T-helper 2 cell treated with Interferon-gamma antibody and Interleukin-4, amounts not matched to agents 5 μg/mL and 100 μg/mL, for 36 hours (primary cell): ENCODE measurements around the gene SYPL2.

Experiments
- DNase-seq: peaks from one replicate; pipeline ENCODE4 v3.0.0; 2021; ENCODE audit warnings: low spot score
- H3K27ac Mint-ChIP-seq: one replicate; pipeline ENCODE4 v1.8.0; 2021; ENCODE audit warnings: mild to moderate bottlenecking, mixed read lengths
- H3K27me3 Mint-ChIP-seq: one replicate; pipeline ENCODE4 v1.8.0; 2021; ENCODE audit warnings: low read depth, mixed read lengths
- H3K36me3 Mint-ChIP-seq: one replicate; pipeline ENCODE4 v1.8.0; 2021; ENCODE audit warnings: low read depth, mixed read lengths
- H3K4me1 Mint-ChIP-seq: one replicate; pipeline ENCODE4 v1.8.0; 2021; ENCODE audit warnings: low read depth, mixed read lengths
- H3K4me3 Mint-ChIP-seq: one replicate; pipeline ENCODE4 v1.8.0; 2022; ENCODE audit warnings: mild to moderate bottlenecking, moderate library complexity, mixed read lengths
- H3K9me3 Mint-ChIP-seq: one replicate; pipeline ENCODE4 v1.8.0; 2021; ENCODE audit warnings: mixed read lengths

Gene SYPL2

DNA sequence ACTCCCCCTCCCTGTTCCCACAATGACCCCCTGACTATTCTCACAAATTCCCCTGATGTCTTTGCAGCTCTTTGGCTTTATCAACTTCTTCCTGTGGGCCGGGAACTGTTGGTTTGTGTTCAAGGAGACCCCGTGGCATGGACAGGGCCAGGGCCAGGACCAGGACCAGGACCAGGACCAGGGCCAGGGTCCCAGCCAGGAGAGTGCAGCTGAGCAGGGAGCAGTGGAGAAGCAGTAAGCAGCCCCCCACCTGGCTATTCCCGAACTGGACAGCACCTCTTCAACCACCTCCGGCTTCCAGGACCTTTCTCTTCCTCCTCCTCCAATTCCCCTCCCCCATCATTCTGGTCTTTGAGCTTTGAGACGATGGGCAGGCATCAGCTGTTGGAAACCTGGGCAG is 13.0 kb downstream of the SYPL2 start:
- peaks cover 43% of the 10 kb centered on the region for H3K27me3 Mint-ChIP-seq
- DNase-seq: no peak
- peaks cover 16% of the 10 kb centered on the region for H3K4me1 Mint-ChIP-seq
- H3K4me3 Mint-ChIP-seq: no peak overlapping the region
- H3K27ac Mint-ChIP-seq: no peak overlapping the region
- no peaks in the 10 kb centered on the region for H3K9me3 Mint-ChIP-seq
- no peaks in the 10 kb centered on the region for H3K36me3 Mint-ChIP-seq

DNA sequence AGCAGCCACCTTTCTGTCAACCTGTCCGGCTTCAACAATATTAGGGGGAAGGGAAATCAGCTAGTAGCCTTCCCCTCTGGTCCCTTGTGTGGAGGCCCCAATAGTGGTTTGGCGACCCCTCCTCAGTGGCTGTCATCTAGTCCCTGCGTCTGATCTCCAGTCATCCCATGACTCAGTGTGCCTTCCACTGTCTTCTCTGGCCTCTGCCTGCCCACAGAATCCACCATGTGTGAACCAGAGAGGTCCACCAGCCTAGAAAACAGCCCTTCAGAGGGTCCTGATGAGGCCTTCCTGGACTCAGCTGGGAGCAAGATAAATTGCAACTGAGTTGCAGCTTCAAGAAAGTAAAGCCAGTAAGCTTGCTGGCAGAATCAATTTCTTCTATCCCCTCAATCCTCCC is 13.6 kb downstream of the SYPL2 start:
- DNase-seq: no peak
- H3K4me1 Mint-ChIP-seq: peaks cover 22% of the 10 kb centered on the region

DNA sequence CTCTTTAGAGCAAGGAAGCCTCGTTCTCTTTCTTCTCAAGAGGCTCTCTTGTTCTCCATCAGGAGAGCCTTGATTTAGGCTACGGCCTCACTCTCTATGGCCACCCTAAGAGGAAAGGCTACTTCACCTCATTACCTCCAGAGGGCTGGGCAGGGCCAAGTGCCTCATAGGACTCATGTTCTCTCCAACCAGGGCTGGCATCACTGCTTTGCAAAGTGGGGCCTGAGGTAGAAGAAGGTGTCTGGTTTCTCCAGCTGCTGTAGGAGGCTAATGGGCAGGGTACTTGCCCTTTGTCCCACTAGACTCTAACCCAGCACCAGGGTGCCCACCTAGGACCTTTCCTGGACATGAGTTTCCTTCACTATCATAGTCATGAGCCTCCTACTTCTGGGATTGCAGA is 15.3 kb downstream of the SYPL2 start:
- DNase-seq: no peak
- Mint-ChIP-seq H3K36me3 (no peaks in the 10 kb centered on the region), H3K27ac (no peak overlapping the region), H3K4me3 (no peak overlapping the region), H3K9me3 (no peaks in the 10 kb centered on the region), H3K4me1 (peaks cover 32% of the 10 kb centered on the region), H3K27me3 (peaks cover 36% of the 10 kb centered on the region)

More for the DNA sequence above, 13.6 kb downstream of the SYPL2 start:
- Mint-ChIP-seq H3K9me3 (no peaks in the 10 kb centered on the region), H3K27me3 (peaks cover 43% of the 10 kb centered on the region), H3K4me3 (no peak overlapping the region), H3K27ac (no peak overlapping the region), H3K36me3 (no peaks in the 10 kb centered on the region)

DNA sequence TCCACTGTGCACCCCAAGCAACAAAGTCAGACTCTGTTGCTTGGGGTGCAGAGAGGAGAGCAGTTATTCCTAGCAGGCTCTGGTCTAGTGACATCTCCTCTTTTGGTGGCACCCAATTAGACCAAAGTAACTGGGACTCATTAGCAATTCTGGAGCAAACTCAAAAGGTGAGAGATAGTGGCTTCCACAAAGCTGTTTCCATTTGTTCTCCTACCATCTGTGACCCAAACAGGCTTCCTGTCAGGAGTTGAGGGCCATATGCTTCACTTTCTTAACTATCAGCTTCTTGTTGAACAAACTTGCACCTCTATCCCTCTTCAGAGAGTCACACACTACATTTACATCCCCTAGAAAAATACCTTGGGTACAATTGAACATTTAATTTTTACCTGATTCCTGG is 15.9 kb downstream of the SYPL2 start:
- DNase-seq: no peak
- no peaks in the 10 kb centered on the region for H3K9me3 Mint-ChIP-seq
- peaks cover 36% of the 10 kb centered on the region for H3K27me3 Mint-ChIP-seq
- H3K4me3 Mint-ChIP-seq: peak overlapping the region; percentile 4
- H3K36me3 Mint-ChIP-seq: no peaks in the 10 kb centered on the region
- peaks cover 32% of the 10 kb centered on the region for H3K4me1 Mint-ChIP-seq
- H3K27ac Mint-ChIP-seq: no peak overlapping the region

DNA sequence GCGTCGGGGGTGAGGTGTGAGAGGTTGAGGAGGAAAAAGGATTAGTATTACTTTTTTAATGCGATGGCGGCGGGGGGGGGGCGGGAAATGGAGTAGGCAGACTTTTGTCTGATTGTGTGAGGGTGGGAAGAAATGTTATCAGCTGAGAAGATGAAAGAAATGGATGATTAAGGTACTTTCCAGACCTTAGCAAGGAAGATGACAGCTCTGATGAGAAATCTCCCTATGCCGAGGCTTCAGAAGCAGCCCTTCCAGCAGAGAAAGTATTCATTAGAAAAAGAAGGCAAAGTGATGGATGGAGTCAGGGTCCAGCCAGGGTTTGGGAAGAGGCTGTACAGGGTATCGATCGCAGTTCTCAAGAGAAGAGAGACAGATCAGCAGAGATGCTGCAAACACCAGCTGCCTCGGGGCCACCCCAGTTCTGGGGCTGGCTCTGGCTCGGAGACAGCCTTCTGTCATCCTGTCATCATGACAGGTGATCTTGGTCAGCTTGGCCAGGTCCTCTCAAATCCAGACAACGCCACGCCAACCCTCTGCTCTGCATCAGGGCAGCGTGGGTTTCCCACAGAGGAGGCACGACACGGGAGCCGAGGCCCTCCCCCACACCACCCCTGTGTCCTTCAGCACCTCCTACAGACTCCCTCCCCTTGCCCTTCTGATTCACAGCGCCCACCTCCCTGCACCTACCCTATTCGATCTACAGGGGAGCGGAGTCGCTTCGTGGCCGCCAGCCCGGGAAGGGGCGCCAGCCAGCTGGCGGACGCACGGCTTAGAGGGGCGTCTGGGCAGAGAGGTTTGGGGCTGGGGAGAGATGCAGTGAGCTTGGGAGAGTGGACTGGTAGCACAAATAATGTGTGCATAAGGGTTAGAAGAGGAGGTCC is 16.7 kb downstream of the SYPL2 start:
- H3K27ac Mint-ChIP-seq: peak overlapping the region; percentile 64
- peaks cover 3% of the 10 kb centered on the region for H3K36me3 Mint-ChIP-seq
- H3K27me3 Mint-ChIP-seq: peaks cover 36% of the 10 kb centered on the region
- H3K4me1 Mint-ChIP-seq: peaks cover 32% of the 10 kb centered on the region
- peak overlapping the region; percentile 91 for H3K4me3 Mint-ChIP-seq
- H3K9me3 Mint-ChIP-seq: no peaks in the 10 kb centered on the region
- DNase-seq: peak; percentile 33

DNA sequence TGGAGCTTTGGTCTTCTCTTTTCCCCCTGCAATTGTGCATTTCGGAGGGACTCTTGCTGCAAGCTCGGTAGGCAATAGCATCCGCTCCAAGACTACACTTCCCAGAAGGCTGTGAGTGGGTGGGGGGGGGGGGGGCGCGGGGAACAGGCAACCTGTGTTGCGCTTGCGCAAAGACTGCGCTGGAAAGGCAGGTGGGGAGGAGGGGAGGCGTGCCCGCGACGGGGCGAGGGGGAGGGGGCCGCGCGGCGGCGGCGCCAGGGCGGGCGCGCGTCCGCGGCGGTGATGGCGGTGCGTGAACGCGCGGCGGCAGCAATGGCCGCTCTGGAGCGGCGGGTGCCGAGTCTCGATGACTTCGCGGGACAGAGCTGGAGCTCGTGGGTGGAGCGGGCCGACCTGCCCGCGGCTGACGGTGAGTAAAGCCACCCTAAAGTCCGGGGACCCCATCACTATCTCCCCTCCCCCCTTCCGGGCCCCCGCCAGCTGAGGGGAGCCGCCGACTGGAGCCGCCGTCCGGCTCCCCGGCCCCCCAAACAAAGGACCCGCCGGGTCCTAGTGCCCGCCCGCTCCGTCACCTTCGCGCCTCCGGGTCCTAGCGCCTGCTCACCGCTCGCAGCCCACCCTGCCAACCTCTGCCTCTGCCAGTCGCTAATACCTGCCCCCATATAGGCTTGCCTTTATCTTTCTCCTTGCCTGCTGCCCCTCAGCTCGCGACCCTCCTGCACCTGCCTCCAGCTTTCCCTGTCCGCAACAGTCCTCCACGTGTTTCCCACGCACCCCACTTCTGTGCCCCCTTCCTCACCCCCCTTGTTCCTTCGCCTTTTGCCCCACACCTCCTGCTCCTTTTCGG is 17.5 kb downstream of the SYPL2 start, which contains the start of gene ATXN7L2:
Gene ATXN7L2, plus strand, starts transcription at position 234 of the 847 bp plus-strand sequence. Its CDS starts 49 bp downstream, at position 283.
- Mint-ChIP-seq H3K4me1 (peaks cover 31% of the 10 kb centered on the region), H3K36me3 (peaks cover 5% of the 10 kb centered on the region), H3K27me3 (peaks cover 33% of the 10 kb centered on the region), H3K27ac (peak within 1 kb of the TSS; percentile 87), H3K4me3 (peak within 1 kb of the TSS; percentile 97), H3K9me3 (no peaks in the 10 kb centered on the region)
- DNase-seq: peak; percentile 83

DNA sequence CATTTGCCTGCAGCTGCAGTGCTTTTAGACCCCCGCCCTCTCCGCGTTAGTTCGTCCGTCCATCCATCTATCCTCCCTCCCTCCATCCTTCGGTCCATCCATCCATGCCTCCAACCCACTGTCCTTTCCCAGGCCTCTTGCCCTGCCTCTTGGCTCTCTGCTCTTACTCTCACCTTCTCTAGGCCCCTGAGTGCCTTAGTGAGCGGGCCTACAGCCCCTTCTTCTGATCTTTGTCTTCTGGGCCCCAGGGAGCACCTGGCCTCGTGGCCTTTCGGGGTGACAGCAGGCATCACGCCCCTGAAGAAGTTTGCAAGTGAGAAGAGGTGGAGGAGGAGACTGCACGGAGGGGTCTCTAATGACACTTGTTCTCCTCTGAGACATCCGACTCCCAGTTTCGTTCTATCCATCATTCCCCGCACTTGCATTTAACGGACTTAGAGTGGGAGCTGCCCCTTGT is 18.2 kb downstream of the SYPL2 start:
- Mint-ChIP-seq H3K4me1 (peaks cover 29% of the 10 kb centered on the region), H3K27ac (peak overlapping the region; percentile 87), H3K9me3 (no peaks in the 10 kb centered on the region)

DNA sequence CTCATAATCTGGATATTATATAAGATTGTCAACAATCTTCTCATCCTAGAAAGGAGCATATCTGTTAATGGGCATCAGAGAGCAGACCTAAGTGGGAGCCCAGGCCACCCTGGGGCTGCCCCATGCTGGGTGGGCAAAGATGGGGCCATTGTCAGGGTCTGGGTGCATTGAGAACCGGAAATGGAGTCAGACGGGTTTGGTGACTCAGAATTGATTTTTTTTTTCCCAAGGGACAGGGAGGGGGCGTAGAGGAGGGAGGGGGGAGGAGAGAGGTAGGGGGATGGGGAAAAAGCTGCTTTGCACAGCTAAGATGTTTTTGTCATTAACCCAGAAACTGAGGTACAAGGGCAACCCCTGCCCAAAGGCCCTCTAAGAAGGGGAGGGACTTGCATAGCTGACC is 18.7 kb downstream of the SYPL2 start:
- peaks cover 29% of the 10 kb centered on the region for H3K4me1 Mint-ChIP-seq
- H3K27ac Mint-ChIP-seq: peak overlapping the region; percentile 87
- peaks cover 5% of the 10 kb centered on the region for H3K36me3 Mint-ChIP-seq
- DNase-seq: no peak
- H3K27me3 Mint-ChIP-seq: peaks cover 24% of the 10 kb centered on the region
- peak overlapping the region; percentile 97 for H3K4me3 Mint-ChIP-seq
- H3K9me3 Mint-ChIP-seq: no peaks in the 10 kb centered on the region

More for the DNA sequence above, 18.2 kb downstream of the SYPL2 start:
- H3K4me3 Mint-ChIP-seq: peak overlapping the region; percentile 97
- DNase-seq: no peak
- H3K36me3 Mint-ChIP-seq: peaks cover 5% of the 10 kb centered on the region
- H3K27me3 Mint-ChIP-seq: peaks cover 28% of the 10 kb centered on the region

DNA sequence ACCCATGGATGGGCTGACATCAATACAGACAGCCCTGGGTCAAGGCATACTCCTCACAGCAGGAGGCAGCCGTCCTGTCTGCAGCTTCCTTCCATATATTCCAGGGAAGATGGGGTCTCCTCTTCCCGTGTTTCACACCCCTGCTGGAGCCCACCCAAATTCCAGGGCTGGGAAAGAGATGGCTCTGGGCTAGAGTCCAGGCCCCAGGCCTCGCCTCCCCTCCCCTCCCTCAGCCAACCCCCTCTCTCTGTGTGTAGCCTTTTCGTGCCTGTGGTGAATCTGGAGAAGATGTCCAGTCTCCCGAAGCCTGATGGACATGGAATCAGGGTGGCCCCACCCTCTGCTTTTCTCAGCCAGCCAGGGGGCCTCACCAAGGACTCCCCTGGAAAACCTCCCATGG is 20.9 kb downstream of the SYPL2 start:
- no peaks in the 10 kb centered on the region for H3K9me3 Mint-ChIP-seq
- DNase-seq: no peak
- H3K27me3 Mint-ChIP-seq: peaks cover 6% of the 10 kb centered on the region
- peaks cover 29% of the 10 kb centered on the region for H3K4me1 Mint-ChIP-seq
- H3K27ac Mint-ChIP-seq: no peak overlapping the region
- H3K4me3 Mint-ChIP-seq: no peak overlapping the region
- H3K36me3 Mint-ChIP-seq: peaks cover 9% of the 10 kb centered on the region

DNA sequence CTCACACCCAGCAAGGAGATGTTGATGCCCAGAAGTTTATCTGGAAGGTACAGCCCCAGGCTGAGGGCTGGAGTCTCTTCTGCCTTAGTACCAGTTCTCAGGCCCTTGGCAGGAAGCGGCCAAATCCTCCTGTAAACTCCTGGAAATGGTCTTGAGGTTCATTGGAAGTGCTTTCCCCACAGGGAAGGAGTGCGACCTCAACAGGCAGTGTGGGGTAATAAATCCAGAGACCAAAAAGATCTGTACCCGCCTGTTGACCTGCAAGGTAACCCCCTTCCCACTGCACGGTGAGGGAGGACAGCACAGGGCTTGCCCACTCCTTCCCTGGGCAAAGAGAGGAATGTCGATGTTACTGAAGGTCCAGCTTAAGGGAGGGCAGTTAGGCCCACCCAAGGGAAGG is 21.9 kb downstream of the SYPL2 start:
- H3K27ac Mint-ChIP-seq: no peak overlapping the region
- H3K36me3 Mint-ChIP-seq: peaks cover 9% of the 10 kb centered on the region
- H3K4me1 Mint-ChIP-seq: peaks cover 23% of the 10 kb centered on the region
- DNase-seq: no peak
- H3K9me3 Mint-ChIP-seq: no peaks in the 10 kb centered on the region
- no peak overlapping the region for H3K4me3 Mint-ChIP-seq
- H3K27me3 Mint-ChIP-seq: no peaks in the 10 kb centered on the region

DNA sequence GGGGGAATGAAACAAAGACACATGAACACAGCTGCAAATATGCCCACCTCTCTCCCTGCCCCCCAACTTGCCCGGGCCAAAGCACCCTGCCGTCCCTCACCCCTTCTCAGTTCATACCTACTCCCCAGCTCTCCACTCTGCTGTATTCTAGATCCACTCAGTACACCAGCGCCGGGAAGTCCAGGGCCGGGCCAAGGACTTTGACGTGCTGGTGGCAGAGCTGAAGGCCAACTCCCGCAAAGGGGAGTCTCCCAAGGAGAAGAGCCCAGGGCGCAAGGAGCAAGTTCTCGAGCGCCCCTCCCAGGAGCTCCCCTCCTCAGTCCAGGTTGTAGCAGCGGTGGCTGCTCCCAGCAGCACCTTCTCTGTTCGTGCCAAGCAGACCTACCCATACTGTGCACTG is 22.4 kb downstream of the SYPL2 start:
- Mint-ChIP-seq H3K27ac (no peak overlapping the region), H3K36me3 (peaks cover 9% of the 10 kb centered on the region), H3K27me3 (no peaks in the 10 kb centered on the region), H3K4me3 (no peak overlapping the region), H3K9me3 (no peaks in the 10 kb centered on the region), H3K4me1 (peaks cover 19% of the 10 kb centered on the region)
- no peak for DNase-seq

DNA sequence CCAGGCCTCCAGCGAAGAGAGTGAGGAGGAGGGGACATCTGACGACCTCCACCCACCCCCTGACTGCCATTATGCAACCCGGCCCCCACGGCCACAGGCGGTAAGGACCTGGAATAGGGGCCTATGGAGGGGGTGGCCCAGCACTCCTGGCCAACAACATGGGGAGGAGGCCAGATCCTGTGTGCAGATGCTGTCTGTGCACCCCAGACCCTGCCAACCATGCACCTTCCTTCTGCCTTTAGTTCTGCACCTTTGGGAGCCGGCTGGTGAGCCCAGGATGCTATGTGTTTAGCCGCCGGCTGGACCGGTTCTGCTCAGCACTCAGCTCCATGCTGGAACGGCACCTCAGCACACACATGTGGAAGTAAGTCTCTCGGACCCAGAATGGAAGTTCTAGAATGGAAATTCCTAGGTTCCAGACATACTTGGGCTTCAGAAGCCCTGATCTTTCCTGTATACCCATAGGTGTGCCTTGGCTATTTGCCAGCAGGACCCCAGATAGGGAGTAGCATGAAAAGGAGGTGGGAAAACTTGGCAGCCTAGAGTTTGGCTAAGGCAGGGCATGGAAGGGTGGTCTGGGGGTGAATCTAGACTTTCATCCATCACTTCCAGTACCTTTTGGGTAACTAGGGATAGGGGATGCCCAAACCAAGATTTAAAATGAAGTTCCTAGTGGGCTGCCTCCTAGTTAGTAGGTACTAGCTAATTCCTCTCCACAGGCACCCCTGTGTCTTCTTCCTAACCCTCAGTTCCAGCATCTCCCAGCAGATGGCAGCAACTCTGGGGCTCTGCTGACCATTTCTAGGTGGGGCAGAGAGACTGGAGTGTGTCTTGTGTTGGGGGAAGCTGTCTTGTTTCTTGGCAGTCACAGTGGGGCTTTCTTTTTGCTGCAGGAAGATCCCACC is 23.9 kb downstream of the SYPL2 start:
- H3K27ac Mint-ChIP-seq: no peak overlapping the region

DNA sequence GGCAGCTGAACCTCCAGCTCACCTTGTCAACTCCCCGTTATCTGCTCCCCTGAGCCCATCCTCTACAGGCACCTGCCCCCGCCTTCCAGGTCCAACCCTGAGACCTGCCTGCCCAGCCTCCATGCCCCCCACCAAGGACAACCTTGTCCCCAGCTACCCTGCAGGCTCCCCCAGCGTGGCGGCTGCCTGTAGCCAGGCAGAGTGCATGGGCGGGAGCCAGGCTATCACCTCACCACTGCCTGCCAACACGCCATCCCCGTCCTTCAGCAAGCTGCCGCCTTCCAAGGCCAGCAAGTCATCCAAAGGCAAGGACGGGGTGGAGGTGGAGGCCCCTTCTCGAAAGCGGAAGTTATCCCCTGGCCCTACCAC is 24.6 kb downstream of the SYPL2 start:
- Mint-ChIP-seq H3K36me3 (peaks cover 9% of the 10 kb centered on the region), H3K4me1 (peaks cover 15% of the 10 kb centered on the region), H3K27me3 (no peaks in the 10 kb centered on the region), H3K4me3 (no peak overlapping the region), H3K9me3 (no peaks in the 10 kb centered on the region), H3K27ac (no peak overlapping the region)
- no peak for DNase-seq

More for the DNA sequence above, 23.9 kb downstream of the SYPL2 start:
- Mint-ChIP-seq H3K4me1 (peaks cover 11% of the 10 kb centered on the region), H3K4me3 (no peak overlapping the region), H3K27me3 (no peaks in the 10 kb centered on the region), H3K36me3 (peaks cover 9% of the 10 kb centered on the region), H3K9me3 (no peaks in the 10 kb centered on the region)
- peak; percentile 40 for DNase-seq
